Measurements from ENCODE around the gene VIPR1.
A peak's percentile ranks its signal among the peaks of the same experiment; 100 is the strongest.

VIPR1 gene

GRCh38 chr3:42489937-42490227 is 12.6 kb upstream of the VIPR1 start:
- Histone ChIP-seq H3K36me3 (ENCODE audit: insufficient read depth, low read length) (no peaks in the 10 kb centered on the region), H3K9me3 (ENCODE audit: low read depth, low read length) (no peaks in the 10 kb centered on the region), H3K4me3 (no peak overlapping the region), H3K27ac (no peak overlapping the region), H3K9ac (ENCODE audit: insufficient read length) (no peak overlapping the region)
- TF ChIP-seq POLR2AphosphoS5 (IDR thresholded peaks at IDR 0.05; ENCODE audit: borderline replicate concordance, low read depth, low read length) (no peak), FOXP2 (optimal IDR thresholded peaks at IDR 0.05; ENCODE audit: control extremely low read depth, extremely low read length, insufficient read depth) (no peak), EZH2 (IDR thresholded peaks at IDR 0.05) (no peak)
- DNase-seq (ENCODE audit: low read depth, low spot score): no peak

GRCh38 chr3:42490243-42490642 is 12.2 kb upstream of the VIPR1 start:
- H3K27ac ChIP-seq: no peak overlapping the region
- H3K9me3 ChIP-seq (ENCODE audit: low read depth, low read length): no peaks in the 10 kb centered on the region
- no peaks in the 10 kb centered on the region for H3K36me3 ChIP-seq (ENCODE audit: insufficient read depth, low read length)
- H3K9ac ChIP-seq (ENCODE audit: insufficient read length): no peak overlapping the region
- no peak overlapping the region for H3K4me3 ChIP-seq
- no peak for TF ChIP-seq EZH2 (IDR thresholded peaks at IDR 0.05)
- no peak for TF ChIP-seq POLR2AphosphoS5 (IDR thresholded peaks at IDR 0.05; ENCODE audit: borderline replicate concordance, low read depth, low read length)
- no peak for DNase-seq (ENCODE audit: low read depth, low spot score)

- Histone ChIP-seq H3K9ac (ENCODE audit: insufficient read length) (no peak overlapping the region), H3K4me3 (no peak overlapping the region), H3K27ac (no peak overlapping the region), H3K36me3 (ENCODE audit: insufficient read depth, low read length) (no peaks in the 10 kb centered on the region), H3K9me3 (ENCODE audit: low read depth, low read length) (no peaks in the 10 kb centered on the region)
- TF ChIP-seq POLR2AphosphoS5 (IDR thresholded peaks at IDR 0.05; ENCODE audit: borderline replicate concordance, low read depth, low read length): no peak
- TF ChIP-seq FOXP2 (optimal IDR thresholded peaks at IDR 0.05; ENCODE audit: control extremely low read depth, extremely low read length, insufficient read depth): no peak
- no peak for TF ChIP-seq EZH2 (IDR thresholded peaks at IDR 0.05)
- DNase-seq (ENCODE audit: low read depth, low spot score): no peak
These were observed 10.4 kb upstream of the VIPR1 start for GRCh38 chr3:42491881-42492507.

GRCh38 chr3:42492508-42493080 is 9.8 kb upstream of the VIPR1 start:
- H3K9ac ChIP-seq (ENCODE audit: insufficient read length): no peak overlapping the region

GRCh38 chr3:42493126-42493797 is 9.2 kb upstream of the VIPR1 start:
- H3K9ac ChIP-seq (ENCODE audit: insufficient read length): no peak overlapping the region
- no peak overlapping the region for H3K4me3 ChIP-seq
- no peak for DNase-seq (ENCODE audit: low read depth, low spot score)
- TF ChIP-seq POLR2AphosphoS5 (IDR thresholded peaks at IDR 0.05; ENCODE audit: borderline replicate concordance, low read depth, low read length) (no peak), EZH2 (IDR thresholded peaks at IDR 0.05) (no peak), FOXP2 (optimal IDR thresholded peaks at IDR 0.05; ENCODE audit: control extremely low read depth, extremely low read length, insufficient read depth) (no peak)
- H3K36me3 ChIP-seq (ENCODE audit: insufficient read depth, low read length): no peaks in the 10 kb centered on the region
- no peak overlapping the region for H3K27ac ChIP-seq
- no peaks in the 10 kb centered on the region for H3K9me3 ChIP-seq (ENCODE audit: low read depth, low read length)

More at GRCh38 chr3:42492508-42493080, 9.8 kb upstream of the VIPR1 start:
- H3K36me3 ChIP-seq (ENCODE audit: insufficient read depth, low read length): no peaks in the 10 kb centered on the region
- DNase-seq (ENCODE audit: low read depth, low spot score): no peak
- no peak overlapping the region for H3K4me3 ChIP-seq
- no peak overlapping the region for H3K27ac ChIP-seq
- no peak for TF ChIP-seq POLR2AphosphoS5 (IDR thresholded peaks at IDR 0.05; ENCODE audit: borderline replicate concordance, low read depth, low read length)
- no peak for TF ChIP-seq FOXP2 (optimal IDR thresholded peaks at IDR 0.05; ENCODE audit: control extremely low read depth, extremely low read length, insufficient read depth)
- no peaks in the 10 kb centered on the region for H3K9me3 ChIP-seq (ENCODE audit: low read depth, low read length)

- DNase-seq (ENCODE audit: low read depth, low spot score): no peak
- H3K4me3 ChIP-seq: no peak overlapping the region
- TF ChIP-seq POLR2AphosphoS5 (IDR thresholded peaks at IDR 0.05; ENCODE audit: borderline replicate concordance, low read depth, low read length) (no peak), EZH2 (IDR thresholded peaks at IDR 0.05) (no peak), FOXP2 (optimal IDR thresholded peaks at IDR 0.05; ENCODE audit: control extremely low read depth, extremely low read length, insufficient read depth) (no peak)
- H3K9me3 ChIP-seq (ENCODE audit: low read depth, low read length): no peaks in the 10 kb centered on the region
- H3K9ac ChIP-seq (ENCODE audit: insufficient read length): no peak overlapping the region
- no peaks in the 10 kb centered on the region for H3K36me3 ChIP-seq (ENCODE audit: insufficient read depth, low read length)
- no peak overlapping the region for H3K27ac ChIP-seq
These were observed 8.7 kb upstream of the VIPR1 start for GRCh38 chr3:42493798-42494151.

GRCh38 chr3:42495393-42495792 is 7.0 kb upstream of the VIPR1 start:
- Histone ChIP-seq H3K27ac (no peak overlapping the region), H3K9me3 (ENCODE audit: low read depth, low read length) (no peaks in the 10 kb centered on the region), H3K36me3 (ENCODE audit: insufficient read depth, low read length) (no peaks in the 10 kb centered on the region), H3K4me3 (no peak overlapping the region), H3K9ac (ENCODE audit: insufficient read length) (no peak overlapping the region)
- TF ChIP-seq POLR2AphosphoS5 (IDR thresholded peaks at IDR 0.05; ENCODE audit: borderline replicate concordance, low read depth, low read length) (no peak), FOXP2 (optimal IDR thresholded peaks at IDR 0.05; ENCODE audit: control extremely low read depth, extremely low read length, insufficient read depth) (no peak), EZH2 (IDR thresholded peaks at IDR 0.05) (no peak)
- DNase-seq (ENCODE audit: low read depth, low spot score): no peak

- Histone ChIP-seq H3K9me3 (ENCODE audit: low read depth, low read length) (no peaks in the 10 kb centered on the region), H3K27ac (peak overlapping the region; percentile 88), H3K9ac (ENCODE audit: insufficient read length) (peak overlapping the region; percentile 64), H3K4me3 (peak overlapping the region; percentile 62), H3K36me3 (ENCODE audit: insufficient read depth, low read length) (no peaks in the 10 kb centered on the region)
- DNase-seq (ENCODE audit: low read depth, low spot score): peak; percentile 44
- no peak for TF ChIP-seq EZH2 (IDR thresholded peaks at IDR 0.05)
- no peak for TF ChIP-seq FOXP2 (optimal IDR thresholded peaks at IDR 0.05; ENCODE audit: control extremely low read depth, extremely low read length, insufficient read depth)
- TF ChIP-seq POLR2AphosphoS5 (IDR thresholded peaks at IDR 0.05; ENCODE audit: borderline replicate concordance, low read depth, low read length): no peak
These were observed 5.3 kb upstream of the VIPR1 start for GRCh38 chr3:42497009-42497731.

All from SK-N-MC (cell line).